Natural killer cell (primary cell): ENCODE data around the gene ENO2. TPM values are rescaled to one million over a fixed set of nuclear protein-coding genes. Genes with fewer than 3 reads are reported as not detected.
A peak's percentile ranks its signal among the peaks of the same experiment; 100 is the strongest.

ENCODE experiments used
- ATAC-seq, 3 donors: fragments of 150-1000 bp in 2 of 3; fragments of 200-7000 bp in 1 of 3; cut with Tn5 transposase; 1 replicate in 1 of 3; 2 replicates in 2 of 3; pipeline ENCODE4 v1.10.0; 2021; ENCODE audit warnings: mild to moderate bottlenecking in 2 of 3, moderate library complexity in 2 of 3
- DNase-seq, 2 donors: peaks; one replicate each; pipeline versions ENCODE4 v3.0.0 to v3.0.0-alpha.2; 2013 to 2021; ENCODE audit warnings: mixed read lengths in 1 of 2
- H3K27ac ChIP-seq: one replicate; pipeline ENCODE4 v1.5.1; 2013; ENCODE audit warnings: mild to moderate bottlenecking, low read length
- H3K27me3 ChIP-seq: one replicate; pipeline ENCODE4 v1.6.1; 2013; ENCODE audit warnings: low read length; ENCODE audit not compliant: control insufficient read depth, insufficient read depth
- H3K36me3 ChIP-seq: one replicate; pipeline ENCODE4 v1.6.1; 2013; ENCODE audit warnings: low read length; ENCODE audit not compliant: control insufficient read depth, insufficient read depth
- H3K4me1 ChIP-seq: one replicate; pipeline ENCODE4 v1.6.1; 2013; ENCODE audit warnings: low read length; ENCODE audit not compliant: control insufficient read depth, insufficient read depth
- H3K4me3 ChIP-seq: one replicate; pipeline ENCODE4 v1.5.1; 2013; ENCODE audit warnings: low read length
- H3K9me3 ChIP-seq: one replicate; pipeline ENCODE4 v1.6.1; 2013; ENCODE audit warnings: low read length; ENCODE audit not compliant: control insufficient read depth, insufficient read depth
- H3K27ac Mint-ChIP-seq, 2 donors: one replicate each; pipeline ENCODE4 v1.8.0; 2022; ENCODE audit warnings: mild to moderate bottlenecking in 2 of 2, mixed read lengths in 2 of 2, moderate library complexity in 1 of 2
- H3K27me3 Mint-ChIP-seq, 2 donors: one replicate each; pipeline ENCODE4 v1.8.0; 2022; ENCODE audit warnings: low read depth in 2 of 2, mixed read lengths in 2 of 2
- H3K36me3 Mint-ChIP-seq: one replicate; pipeline ENCODE4 v1.8.0; 2022; ENCODE audit warnings: mixed read lengths
- H3K4me1 Mint-ChIP-seq, 2 donors: one replicate each; pipeline ENCODE4 v1.8.0; 2022; ENCODE audit warnings: mixed read lengths in 2 of 2
- H3K4me3 Mint-ChIP-seq: one replicate; pipeline ENCODE4 v1.8.0; 2022; ENCODE audit warnings: mild to moderate bottlenecking, moderate library complexity, mixed read lengths
- H3K9me3 Mint-ChIP-seq, 2 donors: one replicate each; pipeline ENCODE4 v1.8.0; 2022; ENCODE audit warnings: mixed read lengths in 2 of 2
- CTCF ChIP-seq: fragments of 200-600 bp; IDR thresholded peaks from one replicate; pipeline ENCODE4 v1.8.0; 2022; ENCODE audit warnings: antibody characterized with exemption
- WGBS: methylation state at CpG from one replicate; pipeline ENCODE4 v1.1.7; 2013; ENCODE audit warnings: missing lambda C conversion rate; ENCODE audit not compliant: insufficient coverage; 5-methylcytosine and 5-hydroxymethylcytosine counted together
- intact Hi-C: fragments of 100-400 bp; cut with micrococcal nuclease; formaldehyde crosslinking; loops from one replicate; pipeline ENCODE4 v1.14.2; 2022
- total RNA-seq, 4 donors: library from RNA; stranded (reverse); fragments of 120-200 nt in 1 of 4; gene quantifications; one replicate each; pipeline versions ENCODE4 v1.2.3 to v1.2.4, GENCODE V29; 2013 to 2022

Gene ENO2
- total RNA-seq, 3 donors from 2014 or later (not counting 1 experiment from before 2014, with no cell fraction given), result 21.6 to 30.8 (median 23.1) TPM

GRCh38 chr12:6957741-6958608 lies 43.6 kb downstream of the ENO2 start:
- Histone ChIP-seq H3K9me3 (no peaks in the 10 kb centered on the region), H3K4me3 (peak overlapping the region; percentile 22), H3K4me1 (peaks cover 100% of the 10 kb centered on the region), H3K27ac (peak overlapping the region; percentile 96), H3K36me3 (peaks cover 71% of the 10 kb centered on the region), H3K27me3 (no peaks in the 10 kb centered on the region)
- Mint-ChIP-seq H3K27ac (peak overlapping the region; percentile 98 to 99), H3K4me3 (peak overlapping the region; percentile 92), H3K9me3 (no peaks in the 10 kb centered on the region), H3K36me3 (no peaks in the 10 kb centered on the region), H3K27me3 (no peaks in the 10 kb centered on the region), H3K4me1 (peaks cover 75 to 89% of the 10 kb centered on the region in 2 donors)
- DNase-seq (peak in 1 of 2 donors; percentile 41), ATAC-seq (no peak)
- 67% methylated on average over 28 of the region's 28 CpGs for WGBS
- no peak for TF ChIP-seq CTCF
- intact Hi-C loops, result no loop called here

GRCh38 chr12:6958609-6959057 lies 44.3 kb downstream of the ENO2 start:
- no peaks in the 10 kb centered on the region for H3K9me3 ChIP-seq
- H3K36me3 ChIP-seq, result peaks cover 69% of the 10 kb centered on the region
- no peak for TF ChIP-seq CTCF
- intact Hi-C loops, result loop anchor here (1.0 kb wide), 2 partner anchors 9 to 14 kb away; partner anchors contain the start of gene C12orf57
- no peaks in the 10 kb centered on the region for H3K27me3 Mint-ChIP-seq
- peak overlapping the region; percentile 98 to 99 for H3K27ac Mint-ChIP-seq
- H3K27ac ChIP-seq, result peak overlapping the region; percentile 96
- H3K4me1 ChIP-seq, result peaks cover 95% of the 10 kb centered on the region
- peak overlapping the region; percentile 22 for H3K4me3 ChIP-seq
- no peaks in the 10 kb centered on the region for H3K9me3 Mint-ChIP-seq
- WGBS, result 11% methylated on average over 10 of the region's 10 CpGs
- peaks cover 70 to 82% of the 10 kb centered on the region in 2 donors for H3K4me1 Mint-ChIP-seq
- no peak for DNase-seq
- H3K27me3 ChIP-seq, result no peaks in the 10 kb centered on the region
- ATAC-seq, result no peak
- H3K4me3 Mint-ChIP-seq, result peak overlapping the region; percentile 92
- H3K36me3 Mint-ChIP-seq, result no peaks in the 10 kb centered on the region

- peak; percentile 61 to 79 (median 66) for ATAC-seq
- Mint-ChIP-seq H3K4me3 (peak overlapping the region; percentile 92), H3K9me3 (no peaks in the 10 kb centered on the region), H3K36me3 (no peaks in the 10 kb centered on the region), H3K27ac (peak overlapping the region; percentile 98 to 99), H3K27me3 (no peaks in the 10 kb centered on the region), H3K4me1 (peaks cover 66 to 76% of the 10 kb centered on the region in 2 donors)
- Histone ChIP-seq H3K4me1 (peaks cover 89% of the 10 kb centered on the region), H3K9me3 (no peaks in the 10 kb centered on the region), H3K4me3 (peak overlapping the region; percentile 22), H3K27me3 (no peaks in the 10 kb centered on the region), H3K27ac (peak overlapping the region; percentile 96), H3K36me3 (peaks cover 67% of the 10 kb centered on the region)
- WGBS, result 19% methylated on average over 22 of the region's 24 CpGs
- no peak for TF ChIP-seq CTCF
- intact Hi-C loops, result loop anchor here (1.0 kb wide), 2 partner anchors 10 to 15 kb away; partner anchors contain the start of gene C12orf57
- peak; percentile 76 to 91 for DNase-seq
Observed at GRCh38 chr12:6959058-6959804, 44.9 kb downstream of the ENO2 start.
